ENCODE data around the gene WSCD2.

DNA sequence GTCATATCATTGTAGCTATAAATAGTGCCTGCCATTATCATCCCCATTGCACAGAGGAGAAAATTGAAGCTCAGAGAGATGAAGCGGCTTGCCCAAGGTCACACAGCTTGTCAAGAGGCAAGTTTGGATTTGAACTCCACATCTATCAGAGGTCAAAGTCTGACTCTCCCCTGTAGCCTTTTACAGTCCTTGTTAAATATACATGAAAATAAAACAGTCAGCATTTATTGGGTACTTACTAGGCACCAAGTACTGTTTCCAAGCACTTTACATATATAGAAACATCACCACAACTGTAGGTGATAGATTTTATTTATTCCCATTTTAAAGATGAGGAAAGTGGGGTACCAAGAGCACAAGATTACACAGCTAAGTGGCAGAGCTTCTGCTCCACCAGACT is 67.2 kb downstream of the WSCD2 start:
- TF ChIP-seq POLR2A (IDR thresholded peaks at IDR 0.05) = no peak
- TF ChIP-seq, protein P1, sequence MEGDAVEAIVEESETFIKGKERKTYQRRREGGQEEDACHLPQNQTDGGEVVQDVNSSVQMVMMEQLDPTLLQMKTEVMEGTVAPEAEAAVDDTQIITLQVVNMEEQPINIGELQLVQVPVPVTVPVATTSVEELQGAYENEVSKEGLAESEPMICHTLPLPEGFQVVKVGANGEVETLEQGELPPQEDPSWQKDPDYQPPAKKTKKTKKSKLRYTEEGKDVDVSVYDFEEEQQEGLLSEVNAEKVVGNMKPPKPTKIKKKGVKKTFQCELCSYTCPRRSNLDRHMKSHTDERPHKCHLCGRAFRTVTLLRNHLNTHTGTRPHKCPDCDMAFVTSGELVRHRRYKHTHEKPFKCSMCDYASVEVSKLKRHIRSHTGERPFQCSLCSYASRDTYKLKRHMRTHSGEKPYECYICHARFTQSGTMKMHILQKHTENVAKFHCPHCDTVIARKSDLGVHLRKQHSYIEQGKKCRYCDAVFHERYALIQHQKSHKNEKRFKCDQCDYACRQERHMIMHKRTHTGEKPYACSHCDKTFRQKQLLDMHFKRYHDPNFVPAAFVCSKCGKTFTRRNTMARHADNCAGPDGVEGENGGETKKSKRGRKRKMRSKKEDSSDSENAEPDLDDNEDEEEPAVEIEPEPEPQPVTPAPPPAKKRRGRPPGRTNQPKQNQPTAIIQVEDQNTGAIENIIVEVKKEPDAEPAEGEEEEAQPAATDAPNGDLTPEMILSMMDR (IDR thresholded peaks at IDR 0.05) = no peak
- TF ChIP-seq EP300 (IDR thresholded peaks at IDR 0.05) = no peak

Measured in ovary (tissue), 3 donors.